K562 (cell line): ENCODE results near the gene DTX3. TPM values are rescaled to one million over a fixed set of nuclear protein-coding genes. Genes with fewer than 3 reads are reported as not detected.
"Not testable (repeated sequence)": the region's sequence is repeated elsewhere in the genome, so short reads cannot be mapped to it uniquely, and the experiment has no call there.

Source experiments
- BHLHE40 ChIP-seq: IDR thresholded peaks from 2 replicates; pipeline ENCODE4 v1.6.1; 2011; ENCODE audit warnings: low read length, improper control_type of control experiment
- CTBP1 ChIP-seq: fragments of 450-650 bp; IDR thresholded peaks from 2 replicates; pipeline ENCODE4 v1.6.1; 2016; ENCODE audit warnings: borderline replicate concordance
- HMBOX1 ChIP-seq: sonication (generic); IDR thresholded peaks from 2 replicates; pipeline ENCODE4 v1.6.1; 2016
- MAFG ChIP-seq: fragments of 450-650 bp; conservative IDR thresholded peaks from 2 replicates; pipeline ENCODE4 v1.6.1; 2016; ENCODE audit warnings: missing genetic modification characterization, missing compliant biosample characterization
- MAFK ChIP-seq: IDR thresholded peaks from 2 replicates; pipeline ENCODE4 v1.6.1; 2011; ENCODE audit warnings: low read length, improper control_type of control experiment
- PBX2 ChIP-seq, 2 experiments: IDR thresholded peaks in 1 of 2; conservative IDR thresholded peaks in 1 of 2; 2 replicates each; pipeline ENCODE4 v1.6.1; 2016; ENCODE audit warnings: low read depth in 2 of 2, mild to moderate bottlenecking in 1 of 2, missing compliant biosample characterization in 1 of 2, missing genetic modification characterization in 1 of 2, moderate library complexity in 1 of 2
- TFE3 ChIP-seq: fragments of 450-650 bp; formaldehyde crosslinking; IDR thresholded peaks from 2 replicates; pipeline ENCODE4 v1.4.0; 2020; ENCODE audit warnings: mild to moderate bottlenecking, mixed read lengths
- TOE1 ChIP-seq, 2 experiments: fragments of 450-650 bp in 1 of 2; sonication (generic) in 1 of 2; formaldehyde crosslinking in 1 of 2; IDR thresholded peaks; 2 replicates each; pipeline versions ENCODE4 v1.7.1 to v1.8.0; 2016 to 2022; ENCODE audit warnings: borderline replicate concordance in 2 of 2, mild to moderate bottlenecking in 2 of 2, antibody characterized with exemption in 1 of 2, inconsistent platforms in 1 of 2, low read depth in 1 of 2, missing genetic modification reagents in 1 of 2, moderate library complexity in 1 of 2
- USF1 ChIP-seq: sonication (generic); formaldehyde crosslinking; IDR thresholded peaks from 2 replicates; pipeline ENCODE4 v1.9.0; 2022; ENCODE audit warnings: mild to moderate bottlenecking, missing genetic modification reagents
- ZFP36 ChIP-seq: fragments of 150-350 bp; IDR thresholded peaks from 2 replicates; pipeline ENCODE4 v1.6.1; 2018; ENCODE audit warnings: low read length, low read depth; ENCODE audit not compliant: partially characterized antibody
- ZNF263 ChIP-seq: sonication (generic); formaldehyde crosslinking; IDR thresholded peaks from 2 replicates; pipeline ENCODE4 v1.8.0; 2022; ENCODE audit warnings: mild to moderate bottlenecking, missing genetic modification reagents, borderline replicate concordance
- ZNF316 ChIP-seq: fragments of 450-650 bp; IDR thresholded peaks from 2 replicates; pipeline ENCODE4 v1.6.1; 2016
- polyA plus RNA-seq, 8 experiments: library from polyadenylated mRNA; depleted of rRNA in 4 of 8; stranded (reverse) in 5 of 8; unstranded in 3 of 8; fragments of >200 nt; fragmentation: Nextera tagmentation in 2 of 8; fragmentation: Illumina TruSeq in 1 of 8; extraction: Ambion mirVana in 2 of 8; extraction: Trizol in 1 of 8; gene quantifications; 2 replicates each; pipeline versions ENCODE4 v1.2.1 to v1.2.3, GENCODE V29; 2011 to 2014; ENCODE audit warnings: inconsistent platforms in 1 of 8, missing spikeins in 1 of 8
- total RNA-seq, 7 experiments: library from RNA; depleted of rRNA in 6 of 7; stranded (reverse); fragments of >200 nt in 6 of 7; fragmentation: Illumina TruSeq in 2 of 7; extraction: Trizol in 2 of 7; gene quantifications; 2 replicates each; pipeline versions ENCODE4 v1.2.1 to v1.2.3, GENCODE V29; 2011 to 2021; ENCODE audit warnings: low replicate concordance in 1 of 7

DTX3 gene
- total and polyA plus RNA-seq, 9 of the 15 experiments (the other 6 are each of a cell fraction or from before 2014, with no cell fraction given): 0.03 to 0.09 (median 0.06) TPM; not detected in 6

- TF ChIP-seq TFE3 (CRISPR knock-in tag) (peak; percentile 93), TOE1 (IDR thresholded peaks at IDR 0.05; ENCODE audit: borderline replicate concordance) (peak; percentile 76), MAFG (tag) (peak; percentile 45; the same call in 1 of the 2 replicates), CTBP1 (0 out of 2 replicates have a peak, but pooled peaks have one; percentile 28), ZNF316 (peak; percentile 60), ZNF263 (CRISPR knock-in tag) (peak; percentile 93), ZFP36 (peak; percentile 50), HMBOX1 (0 out of 2 replicates have a peak, but pooled peaks have one; percentile 3), MAFK (peak; percentile 59), PBX2 (tag; conservative IDR thresholded peaks at IDR 0.05; ENCODE audit: low read depth) (peak; percentile 37; the same call in 1 of the 2 replicates), BHLHE40 (peak; percentile 11; the same call in 1 of the 2 replicates), USF1 (CRISPR knock-in tag) (peak; percentile 70)
- not testable (repeated sequence) for TF ChIP-seq TOE1 (CRISPR knock-in tag; IDR thresholded peaks at IDR 0.05; ENCODE audit: borderline replicate concordance, low read depth); PBX2 (CRISPR knock-in tag; IDR thresholded peaks at IDR 0.05; ENCODE audit: low read depth)
Measured at GRCh38 chr12:57588951-57589610, 15.5 kb upstream of the DTX3 start (continued).
